ENCODE results near the gene CAMK2A. TPM values are rescaled to one million over a fixed set of nuclear protein-coding genes. Genes with fewer than 3 reads are reported as not detected.

Gene CAMK2A
- polyA plus RNA-seq, 1 donor (not counting 4 experiments of a cell fraction or from before 2014, with no cell fraction given): 0.05 TPM

- Histone ChIP-seq H3K9ac (ENCODE audit: control insufficient read depth, extremely low read depth, insufficient read depth, low read length) (no peak overlapping the region), H3K79me2 (ENCODE audit: control insufficient read depth, insufficient read depth, low read length) (no peaks in the 10 kb centered on the region), H3K4me2 (ENCODE audit: control insufficient read depth, extremely low read depth, insufficient read depth, low read depth, low read length) (no peak overlapping the region), H3K9me3 (ENCODE audit: control insufficient read depth, low read depth, low read length) (no peaks in the 10 kb centered on the region), H3K9me1 (ENCODE audit: control insufficient read depth, extremely low read depth, insufficient read depth, low read length) (no peaks in the 10 kb centered on the region), H3K4me3 (ENCODE audit: control insufficient read depth in 2 of 3, extremely low read depth in 1 of 3, insufficient read depth in 2 of 3, low read depth in 1 of 3, low read length in 3 of 3) (no peak overlapping the region), H3K36me3 (ENCODE audit: control insufficient read depth in 2 of 2, extremely low read depth in 1 of 2, insufficient read depth in 2 of 2, low read length in 2 of 2) (no peaks in the 10 kb centered on the region), H3K27me3 (ENCODE audit: control insufficient read depth, extremely low read depth, insufficient read depth, low read length) (no peaks in the 10 kb centered on the region), H3K4me1 (ENCODE audit: control insufficient read depth, extremely low read depth, insufficient read depth, low read length) (peaks cover 17% of the 10 kb centered on the region), H4K20me1 (ENCODE audit: control insufficient read depth, extremely low read depth, insufficient read depth, low read length) (no peaks in the 10 kb centered on the region), H3K27ac (ENCODE audit: control insufficient read depth, insufficient read depth, low read length) (no peak overlapping the region), H2AFZ (ENCODE audit: control insufficient read depth, low read length) (no peak overlapping the region)
- no peak for TF ChIP-seq EZH2 (IDR thresholded peaks at IDR 0.05; ENCODE audit: low read length)
- no peak for TF ChIP-seq CTCF (optimal IDR thresholded peaks at IDR 0.05 in 1 of 3, IDR thresholded peaks at IDR 0.05 in 1 of 3, conservative IDR thresholded peaks at IDR 0.05 in 1 of 3; ENCODE audit: extremely low read depth in 1 of 3, insufficient read depth in 2 of 3, low read length in 3 of 3)
- FAIRE-seq (no peak), DNase-seq (ENCODE audit: low read depth, low spot score) (no peak)
- dilution Hi-C loops (cut with MboI; ENCODE audit: extremely low pct_ligation_motif_present, low sequenced_read_pairs): no loop called here
These were observed 82.8 kb downstream of the CAMK2A start for GRCh38 chr5:150206779-150207115.

- Histone ChIP-seq H3K27me3 (ENCODE audit: control insufficient read depth, extremely low read depth, insufficient read depth, low read length) (no peaks in the 10 kb centered on the region), H3K4me1 (ENCODE audit: control insufficient read depth, extremely low read depth, insufficient read depth, low read length) (peaks cover 17% of the 10 kb centered on the region), H3K9me3 (ENCODE audit: control insufficient read depth, low read depth, low read length) (no peaks in the 10 kb centered on the region), H3K4me3 (ENCODE audit: control insufficient read depth in 2 of 3, extremely low read depth in 1 of 3, insufficient read depth in 2 of 3, low read depth in 1 of 3, low read length in 3 of 3) (no peak overlapping the region), H3K4me2 (ENCODE audit: control insufficient read depth, extremely low read depth, insufficient read depth, low read depth, low read length) (no peak overlapping the region), H3K36me3 (ENCODE audit: control insufficient read depth in 2 of 2, extremely low read depth in 1 of 2, insufficient read depth in 2 of 2, low read length in 2 of 2) (no peaks in the 10 kb centered on the region), H3K9me1 (ENCODE audit: control insufficient read depth, extremely low read depth, insufficient read depth, low read length) (no peaks in the 10 kb centered on the region), H3K79me2 (ENCODE audit: control insufficient read depth, insufficient read depth, low read length) (no peaks in the 10 kb centered on the region), H4K20me1 (ENCODE audit: control insufficient read depth, extremely low read depth, insufficient read depth, low read length) (no peaks in the 10 kb centered on the region), H3K27ac (ENCODE audit: control insufficient read depth, insufficient read depth, low read length) (no peak overlapping the region), H2AFZ (ENCODE audit: control insufficient read depth, low read length) (no peak overlapping the region), H3K9ac (ENCODE audit: control insufficient read depth, extremely low read depth, insufficient read depth, low read length) (no peak overlapping the region)
- dilution Hi-C loops (cut with MboI; ENCODE audit: extremely low pct_ligation_motif_present, low sequenced_read_pairs): no loop called here
- FAIRE-seq: no peak
- TF ChIP-seq EZH2 (IDR thresholded peaks at IDR 0.05; ENCODE audit: low read length) (no peak), CTCF (optimal IDR thresholded peaks at IDR 0.05 in 1 of 3, IDR thresholded peaks at IDR 0.05 in 1 of 3, conservative IDR thresholded peaks at IDR 0.05 in 1 of 3; ENCODE audit: extremely low read depth in 1 of 3, insufficient read depth in 2 of 3, low read length in 3 of 3) (no peak)
- DNase-seq (ENCODE audit: low read depth, low spot score): no peak
These were observed 83.3 kb downstream of the CAMK2A start for GRCh38 chr5:150206098-150206778.
